ENCODE data around the gene SNX9. TPM values are rescaled to one million over a fixed set of nuclear protein-coding genes. Genes with fewer than 3 reads are reported as not detected.

The SNX9 gene
- total RNA-seq, 6 donors from 2014 or later, result 13.6 to 31.6 (median 19.0) TPM

GRCh38 chr6:157909282-157909664, 86.2 kb downstream of the SNX9 start:
- DNase-seq (no peak), ATAC-seq (ENCODE audit: low FRiP score in 2 of 2) (no peak)
- H3K9me3 ChIP-seq, result no peaks in the 10 kb centered on the region
- peaks cover 4 to 37% (median 6%) of the 10 kb centered on the region in 4 donors for H3K36me3 ChIP-seq
- peaks cover 0 to 4% (median 0%) of the 10 kb centered on the region in 4 donors for H3K4me1 ChIP-seq
- TF ChIP-seq POLR2A (IDR thresholded peaks at IDR 0.05) (no peak), POLR2AphosphoS5 (IDR thresholded peaks at IDR 0.05) (no peak), EP300 (IDR thresholded peaks at IDR 0.05) (no peak), CTCF (IDR thresholded peaks at IDR 0.05) (no peak)
- H3K27ac ChIP-seq, result no peak overlapping the region
- no peak overlapping the region for H3K4me3 ChIP-seq
- 93% methylated on average over 3 of the region's 3 CpGs for WGBS, 2 donors
- H3K27me3 ChIP-seq, result no peaks in the 10 kb centered on the region

GRCh38 chr6:157911278-157911677, 88.2 kb downstream of the SNX9 start:
- WGBS, 2 donors, result 74 to 81% methylated on average over 9 of the region's 9 CpGs
- peaks cover 4 to 38% (median 7%) of the 10 kb centered on the region in 4 donors for H3K36me3 ChIP-seq
- H3K9me3 ChIP-seq, result no peaks in the 10 kb centered on the region
- H3K4me1 ChIP-seq, result peaks cover 0 to 4% (median 0%) of the 10 kb centered on the region in 4 donors
- no peak overlapping the region for H3K27ac ChIP-seq
- no peak for ATAC-seq (ENCODE audit: low FRiP score in 2 of 2)
- no peak for TF ChIP-seq CTCF (IDR thresholded peaks at IDR 0.05)
- no peak for TF ChIP-seq EP300 (IDR thresholded peaks at IDR 0.05)
- TF ChIP-seq POLR2AphosphoS5 (IDR thresholded peaks at IDR 0.05), result no peak
- TF ChIP-seq POLR2A (IDR thresholded peaks at IDR 0.05), result no peak
- no peak for DNase-seq
- H3K27me3 ChIP-seq, result no peaks in the 10 kb centered on the region
- no peak overlapping the region for H3K4me3 ChIP-seq

- H3K27ac ChIP-seq, result no peak overlapping the region
- peak in 1 of 2 donors; percentile 40 for ATAC-seq (ENCODE audit: low FRiP score in 2 of 2)
- 77 to 87% methylated on average over 5 of the region's 5 CpGs for WGBS, 2 donors
Observed at GRCh38 chr6:157911786-157912185, 88.7 kb downstream of the SNX9 start.

GRCh38 chr6:157912326-157912725, 89.3 kb downstream of the SNX9 start:
- Histone ChIP-seq H3K27me3 (no peaks in the 10 kb centered on the region), H3K27ac (no peak overlapping the region), H3K4me3 (no peak overlapping the region), H3K36me3 (peaks cover 4 to 35% (median 7%) of the 10 kb centered on the region in 4 donors), H3K4me1 (peaks cover 0 to 4% (median 0%) of the 10 kb centered on the region in 4 donors), H3K9me3 (no peaks in the 10 kb centered on the region)
- ATAC-seq (ENCODE audit: low FRiP score in 2 of 2), result no peak
- no peak for TF ChIP-seq CTCF (IDR thresholded peaks at IDR 0.05)
- TF ChIP-seq POLR2AphosphoS5 (IDR thresholded peaks at IDR 0.05), result no peak
- no peak for TF ChIP-seq EP300 (IDR thresholded peaks at IDR 0.05)
- no peak for TF ChIP-seq POLR2A (IDR thresholded peaks at IDR 0.05)
- DNase-seq, result no peak
- 53 to 56% methylated on average over 6 of the region's 6 CpGs for WGBS, 2 donors

More at GRCh38 chr6:157911786-157912185, 88.7 kb downstream of the SNX9 start:
- Histone ChIP-seq H3K36me3 (peaks cover 4 to 38% (median 7%) of the 10 kb centered on the region in 4 donors), H3K4me3 (no peak overlapping the region), H3K27me3 (no peaks in the 10 kb centered on the region), H3K4me1 (peaks cover 0 to 4% (median 0%) of the 10 kb centered on the region in 4 donors), H3K9me3 (no peaks in the 10 kb centered on the region)
- DNase-seq, result no peak
- no peak for TF ChIP-seq EP300 (IDR thresholded peaks at IDR 0.05)
- no peak for TF ChIP-seq POLR2AphosphoS5 (IDR thresholded peaks at IDR 0.05)

GRCh38 chr6:157921685-157922367, 98.8 kb downstream of the SNX9 start:
- H3K9me3 ChIP-seq, result no peaks in the 10 kb centered on the region
- no peaks in the 10 kb centered on the region for H3K27me3 ChIP-seq
- no peak overlapping the region for H3K4me3 ChIP-seq
- peaks cover 2 to 60% (median 8%) of the 10 kb centered on the region in 4 donors for H3K36me3 ChIP-seq
- TF ChIP-seq POLR2AphosphoS5 (IDR thresholded peaks at IDR 0.05) (no peak), POLR2A (IDR thresholded peaks at IDR 0.05) (no peak), CTCF (IDR thresholded peaks at IDR 0.05) (no peak), EP300 (IDR thresholded peaks at IDR 0.05) (no peak)
- WGBS, 2 donors, result 86 to 92% methylated on average over 4 of the region's 4 CpGs
- H3K4me1 ChIP-seq, result no peaks in the 10 kb centered on the region
- H3K27ac ChIP-seq, result no peak overlapping the region
- DNase-seq (no peak), ATAC-seq (ENCODE audit: low FRiP score in 2 of 2) (peak in 1 of 2 donors; percentile 94)

Data from upper lobe of left lung (tissue), 6 donors.